ENCODE results near the gene RNF26. TPM values are rescaled to one million over a fixed set of nuclear protein-coding genes. Genes with fewer than 3 reads are reported as not detected.

RNF26 gene
- total RNA-seq, 1 donor from 2014 or later: 30.2 TPM

GRCh38 chr11:119343726-119344125, 9.4 kb downstream of the RNF26 start:
- Mint-ChIP-seq H3K27me3 (ENCODE audit: unreplicated experiment) (peaks cover 21% of the 10 kb centered on the region), H3K4me1 (ENCODE audit: unreplicated experiment) (peaks cover 12% of the 10 kb centered on the region), H3K36me3 (ENCODE audit: unreplicated experiment) (no peaks in the 10 kb centered on the region), H3K9me3 (ENCODE audit: unreplicated experiment) (no peaks in the 10 kb centered on the region), H3K27ac (ENCODE audit: unreplicated experiment) (no peak overlapping the region), H3K4me3 (ENCODE audit: unreplicated experiment) (no peak overlapping the region)
- TF ChIP-seq CTCF (IDR thresholded peaks at IDR 0.05): no peak
- DNase-seq (ENCODE audit: extremely low spot score, unreplicated experiment): no peak

- no peak for TF ChIP-seq CTCF (IDR thresholded peaks at IDR 0.05)
- H3K4me1 Mint-ChIP-seq (ENCODE audit: unreplicated experiment): peaks cover 5% of the 10 kb centered on the region
- H3K9me3 Mint-ChIP-seq (ENCODE audit: unreplicated experiment): no peaks in the 10 kb centered on the region
- DNase-seq (ENCODE audit: extremely low spot score, unreplicated experiment): no peak
- no peak overlapping the region for H3K4me3 Mint-ChIP-seq (ENCODE audit: unreplicated experiment)
- H3K27ac Mint-ChIP-seq (ENCODE audit: unreplicated experiment): no peak overlapping the region
- H3K27me3 Mint-ChIP-seq (ENCODE audit: unreplicated experiment): peaks cover 21% of the 10 kb centered on the region
- no peaks in the 10 kb centered on the region for H3K36me3 Mint-ChIP-seq (ENCODE audit: unreplicated experiment)
Measured at GRCh38 chr11:119344291-119345010, 10.1 kb downstream of the RNF26 start.

- Mint-ChIP-seq H3K4me3 (ENCODE audit: unreplicated experiment) (no peak overlapping the region), H3K27ac (ENCODE audit: unreplicated experiment) (no peak overlapping the region), H3K9me3 (ENCODE audit: unreplicated experiment) (no peaks in the 10 kb centered on the region), H3K27me3 (ENCODE audit: unreplicated experiment) (peaks cover 28% of the 10 kb centered on the region), H3K4me1 (ENCODE audit: unreplicated experiment) (peaks cover 4% of the 10 kb centered on the region), H3K36me3 (ENCODE audit: unreplicated experiment) (no peaks in the 10 kb centered on the region)
- no peak for DNase-seq (ENCODE audit: extremely low spot score, unreplicated experiment)
- no peak for TF ChIP-seq CTCF (IDR thresholded peaks at IDR 0.05)
Measured at GRCh38 chr11:119345685-119346084, 11.4 kb downstream of the RNF26 start.

- H3K4me3 Mint-ChIP-seq (ENCODE audit: unreplicated experiment): no peak within 1 kb of the TSS
- DNase-seq (ENCODE audit: extremely low spot score, unreplicated experiment): no peak
- TF ChIP-seq CTCF (IDR thresholded peaks at IDR 0.05): no peak
- no peaks in the 10 kb centered on the region for H3K9me3 Mint-ChIP-seq (ENCODE audit: unreplicated experiment)
- H3K27me3 Mint-ChIP-seq (ENCODE audit: unreplicated experiment): peaks cover 31% of the 10 kb centered on the region
- no peaks in the 10 kb centered on the region for H3K4me1 Mint-ChIP-seq (ENCODE audit: unreplicated experiment)
- H3K36me3 Mint-ChIP-seq (ENCODE audit: unreplicated experiment): no peaks in the 10 kb centered on the region
- no peak within 1 kb of the TSS for H3K27ac Mint-ChIP-seq (ENCODE audit: unreplicated experiment)
Measured at GRCh38 chr11:119346605-119347004, 12.3 kb downstream of the RNF26 start, which contains the start of gene MFRP. Gene MFRP (minus strand): TSS chr11:119346705. CDS start chr11:119346513, 192 bp downstream.

GRCh38 chr11:119347242-119347641, 12.9 kb downstream of the RNF26 start:
- Mint-ChIP-seq H3K4me1 (ENCODE audit: unreplicated experiment) (no peaks in the 10 kb centered on the region), H3K27me3 (ENCODE audit: unreplicated experiment) (peaks cover 37% of the 10 kb centered on the region), H3K9me3 (ENCODE audit: unreplicated experiment) (no peaks in the 10 kb centered on the region), H3K4me3 (ENCODE audit: unreplicated experiment) (no peak overlapping the region), H3K27ac (ENCODE audit: unreplicated experiment) (no peak overlapping the region), H3K36me3 (ENCODE audit: unreplicated experiment) (no peaks in the 10 kb centered on the region)
- no peak for DNase-seq (ENCODE audit: extremely low spot score, unreplicated experiment)
- no peak for TF ChIP-seq CTCF (IDR thresholded peaks at IDR 0.05)

Measured in osteocyte (in vitro differentiated cells).